ENCODE results near the gene SPNS2. TPM values are rescaled to one million over a fixed set of nuclear protein-coding genes. Genes with fewer than 3 reads are reported as not detected.

SPNS2 gene
- total RNA-seq, 1 experiment from 2014 or later: 2.6 TPM

GRCh38 chr17:4530799-4531730 is 32.4 kb downstream of the SPNS2 start:
- Histone ChIP-seq H2AFZ (ENCODE audit: low read length) (no peak overlapping the region), H3K4me2 (ENCODE audit: low read length) (no peak overlapping the region), H3K27ac (ENCODE audit: low read length) (no peak overlapping the region), H3K4me3 (ENCODE audit: low read length) (no peak overlapping the region), H3K36me3 (ENCODE audit: low read depth, low read length) (no peaks in the 10 kb centered on the region), H4K20me1 (ENCODE audit: low read length) (no peaks in the 10 kb centered on the region), H3K4me1 (ENCODE audit: insufficient read depth, low read length) (peaks cover 8% of the 10 kb centered on the region; the same call in 1 of the 2 replicates), H3K79me2 (ENCODE audit: low read length) (no peaks in the 10 kb centered on the region), H3K9ac (ENCODE audit: low read length) (no peak overlapping the region), H3K27me3 (ENCODE audit: low read length) (no peaks in the 10 kb centered on the region), H3K9me2 (replicated peaks; ENCODE audit: low read length) (no peaks in the 10 kb centered on the region), H3F3A (ENCODE audit: low read length, unreplicated experiment) (no peaks in the 10 kb centered on the region), H3K9me3 (ENCODE audit: low read length) (no peaks in the 10 kb centered on the region)
- BruUV-seq (replicated peaks): no TSS peak
- POLR2A ChIA-PET (ENCODE audit: unreplicated experiment): no interaction called here
- TF ChIP-seq EZH2 (IDR thresholded peaks at IDR 0.05; ENCODE audit: low read length, unreplicated experiment): no peak
- no peak for TF ChIP-seq EZH2phosphoT487 (IDR thresholded peaks at IDR 0.05; ENCODE audit: borderline replicate concordance, low read length)
- TF ChIP-seq, protein P1, sequence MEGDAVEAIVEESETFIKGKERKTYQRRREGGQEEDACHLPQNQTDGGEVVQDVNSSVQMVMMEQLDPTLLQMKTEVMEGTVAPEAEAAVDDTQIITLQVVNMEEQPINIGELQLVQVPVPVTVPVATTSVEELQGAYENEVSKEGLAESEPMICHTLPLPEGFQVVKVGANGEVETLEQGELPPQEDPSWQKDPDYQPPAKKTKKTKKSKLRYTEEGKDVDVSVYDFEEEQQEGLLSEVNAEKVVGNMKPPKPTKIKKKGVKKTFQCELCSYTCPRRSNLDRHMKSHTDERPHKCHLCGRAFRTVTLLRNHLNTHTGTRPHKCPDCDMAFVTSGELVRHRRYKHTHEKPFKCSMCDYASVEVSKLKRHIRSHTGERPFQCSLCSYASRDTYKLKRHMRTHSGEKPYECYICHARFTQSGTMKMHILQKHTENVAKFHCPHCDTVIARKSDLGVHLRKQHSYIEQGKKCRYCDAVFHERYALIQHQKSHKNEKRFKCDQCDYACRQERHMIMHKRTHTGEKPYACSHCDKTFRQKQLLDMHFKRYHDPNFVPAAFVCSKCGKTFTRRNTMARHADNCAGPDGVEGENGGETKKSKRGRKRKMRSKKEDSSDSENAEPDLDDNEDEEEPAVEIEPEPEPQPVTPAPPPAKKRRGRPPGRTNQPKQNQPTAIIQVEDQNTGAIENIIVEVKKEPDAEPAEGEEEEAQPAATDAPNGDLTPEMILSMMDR (conservative IDR thresholded peaks at IDR 0.05; ENCODE audit: low read depth, low read length): no peak
- DNase-seq (no peak), ATAC-seq (no peak)
- CTCF ChIA-PET: no interaction called here
- intact Hi-C loops (cut with micrococcal nuclease): loop anchor here (10.0 kb wide), 1 partner anchor 106 kb away; no protein-coding TSS in a partner anchor

GRCh38 chr17:4531988-4532736 is 33.5 kb downstream of the SPNS2 start:
- Histone ChIP-seq H3F3A (ENCODE audit: low read length, unreplicated experiment) (no peaks in the 10 kb centered on the region), H4K20me1 (ENCODE audit: low read length) (no peaks in the 10 kb centered on the region; the same call in 1 of the 2 replicates), H3K4me2 (ENCODE audit: low read length) (no peak overlapping the region), H3K9ac (ENCODE audit: low read length) (no peak overlapping the region), H3K4me1 (ENCODE audit: insufficient read depth, low read length) (peaks cover 8% of the 10 kb centered on the region; the same call in 1 of the 2 replicates), H3K36me3 (ENCODE audit: low read depth, low read length) (no peaks in the 10 kb centered on the region), H3K4me3 (ENCODE audit: low read length) (no peak overlapping the region), H3K79me2 (ENCODE audit: low read length) (no peaks in the 10 kb centered on the region), H3K27me3 (ENCODE audit: low read length) (no peaks in the 10 kb centered on the region), H3K27ac (ENCODE audit: low read length) (no peak overlapping the region), H3K9me2 (replicated peaks; ENCODE audit: low read length) (no peaks in the 10 kb centered on the region), H3K9me3 (ENCODE audit: low read length) (no peaks in the 10 kb centered on the region), H2AFZ (ENCODE audit: low read length) (no peak overlapping the region)
- intact Hi-C loops (cut with micrococcal nuclease): loop anchor here (10.0 kb wide), 1 partner anchor 107 kb away; no protein-coding TSS in a partner anchor
- BruUV-seq (replicated peaks): no TSS peak
- DNase-seq (no peak), ATAC-seq (no peak)
- CTCF ChIA-PET: no interaction called here
- TF ChIP-seq, protein P1 (conservative IDR thresholded peaks at IDR 0.05; ENCODE audit: low read depth, low read length): no peak
- TF ChIP-seq EZH2 (IDR thresholded peaks at IDR 0.05; ENCODE audit: low read length, unreplicated experiment) (no peak), EZH2phosphoT487 (IDR thresholded peaks at IDR 0.05; ENCODE audit: borderline replicate concordance, low read length) (no peak)
- POLR2A ChIA-PET (ENCODE audit: unreplicated experiment): no interaction called here
